Parathyroid adenoma (tissue), 2 donors: ENCODE data around the gene ZNF213.

ENCODE experiments used
- H2AFZ ChIP-seq: fragments of 300-600 bp; sonication (generic); one replicate; pipeline ENCODE4 v1.7.0; 2017; ENCODE audit warnings: antibody characterized with exemption, mild to moderate bottlenecking
- H3K27ac ChIP-seq: fragments of 300-600 bp; sonication (generic); one replicate; pipeline ENCODE4 v1.7.0; 2017
- H3K27me3 ChIP-seq: fragments of 300-600 bp; sonication (generic); one replicate; pipeline ENCODE4 v1.7.0; 2017; ENCODE audit warnings: low read length; ENCODE audit not compliant: control insufficient read depth, insufficient read depth
- H3K36me3 ChIP-seq: fragments of 300-600 bp; sonication (generic); one replicate; pipeline ENCODE4 v1.7.0; 2017; ENCODE audit warnings: low read length; ENCODE audit not compliant: control insufficient read depth, insufficient read depth
- H3K4me1 ChIP-seq: fragments of 300-600 bp; sonication (generic); one replicate; pipeline ENCODE4 v1.7.0; 2017; ENCODE audit warnings: control low read depth
- H3K4me2 ChIP-seq: fragments of 300-600 bp; sonication (generic); one replicate; pipeline ENCODE4 v1.7.0; 2017; ENCODE audit warnings: low read length
- H3K4me3 ChIP-seq: fragments of 300-600 bp; sonication (generic); one replicate; pipeline ENCODE4 v1.7.0; 2017; ENCODE audit warnings: low read depth, low read length
- H3K79me2 ChIP-seq: fragments of 300-600 bp; sonication (generic); one replicate; pipeline ENCODE4 v1.7.0; 2017; ENCODE audit warnings: control low read depth
- H3K9ac ChIP-seq: fragments of 300-600 bp; sonication (generic); one replicate; pipeline ENCODE4 v1.7.0; 2017; ENCODE audit warnings: mild to moderate bottlenecking
- H3K9me3 ChIP-seq: fragments of 300-600 bp; sonication (generic); one replicate; pipeline ENCODE4 v1.7.0; 2017; ENCODE audit warnings: low read length; ENCODE audit not compliant: control insufficient read depth
- TF ChIP-seq, protein P1 (sequence below): fragments of 300-600 bp; sonication (generic); IDR thresholded peaks from one replicate; pipeline ENCODE4 v1.7.0; 2017; ENCODE audit warnings: antibody characterized with exemption, mild to moderate bottlenecking
- donor health status: primary hyperparathyroidism.

ZNF213 gene

DNA sequence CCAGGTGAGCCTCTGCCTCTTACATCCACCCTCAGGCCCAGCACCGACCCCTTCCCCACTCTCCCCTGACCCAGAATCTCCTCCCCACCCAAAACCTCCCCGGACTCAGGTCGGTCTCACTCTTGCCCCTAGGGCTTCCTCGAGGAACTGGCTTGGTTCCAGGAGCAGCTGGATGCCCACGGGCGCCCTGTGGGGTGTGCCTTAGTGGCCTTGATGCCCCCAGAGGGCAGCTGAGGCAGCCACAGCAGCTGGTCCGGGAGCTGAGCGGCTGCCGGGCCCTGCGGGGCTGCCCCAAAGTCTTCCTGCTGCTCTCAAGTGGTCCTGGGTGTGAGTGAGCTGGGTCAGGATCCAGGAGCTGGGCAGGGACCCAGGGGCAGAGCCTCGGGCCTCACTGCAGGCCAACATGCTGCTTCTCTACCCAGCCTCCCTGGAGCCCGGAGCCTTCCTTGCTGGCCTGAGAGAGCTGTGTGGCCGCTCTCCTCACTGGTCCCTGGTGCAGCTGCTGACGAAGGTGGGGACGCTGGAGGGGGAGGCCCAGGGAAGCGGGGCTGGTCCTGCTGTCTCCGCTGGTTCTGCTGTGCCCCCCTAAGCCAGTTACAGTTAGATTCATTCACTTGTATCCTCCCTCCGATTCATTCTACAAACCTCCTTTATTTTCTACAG lies 9.6 kb downstream of the ZNF213 start:
- H3K4me2 ChIP-seq, result peak overlapping the region; percentile 50
- no peak overlapping the region for H3K4me3 ChIP-seq
- no peaks in the 10 kb centered on the region for H3K79me2 ChIP-seq
- no peak overlapping the region for H3K9ac ChIP-seq
- peaks cover 25% of the 10 kb centered on the region for H3K4me1 ChIP-seq
- H3K27me3 ChIP-seq, result no peaks in the 10 kb centered on the region
- H3K36me3 ChIP-seq, result no peaks in the 10 kb centered on the region
- peak overlapping the region; percentile 20 for H2AFZ ChIP-seq
- peak overlapping the region; percentile 84 for H3K27ac ChIP-seq
- TF ChIP-seq, protein P1, sequence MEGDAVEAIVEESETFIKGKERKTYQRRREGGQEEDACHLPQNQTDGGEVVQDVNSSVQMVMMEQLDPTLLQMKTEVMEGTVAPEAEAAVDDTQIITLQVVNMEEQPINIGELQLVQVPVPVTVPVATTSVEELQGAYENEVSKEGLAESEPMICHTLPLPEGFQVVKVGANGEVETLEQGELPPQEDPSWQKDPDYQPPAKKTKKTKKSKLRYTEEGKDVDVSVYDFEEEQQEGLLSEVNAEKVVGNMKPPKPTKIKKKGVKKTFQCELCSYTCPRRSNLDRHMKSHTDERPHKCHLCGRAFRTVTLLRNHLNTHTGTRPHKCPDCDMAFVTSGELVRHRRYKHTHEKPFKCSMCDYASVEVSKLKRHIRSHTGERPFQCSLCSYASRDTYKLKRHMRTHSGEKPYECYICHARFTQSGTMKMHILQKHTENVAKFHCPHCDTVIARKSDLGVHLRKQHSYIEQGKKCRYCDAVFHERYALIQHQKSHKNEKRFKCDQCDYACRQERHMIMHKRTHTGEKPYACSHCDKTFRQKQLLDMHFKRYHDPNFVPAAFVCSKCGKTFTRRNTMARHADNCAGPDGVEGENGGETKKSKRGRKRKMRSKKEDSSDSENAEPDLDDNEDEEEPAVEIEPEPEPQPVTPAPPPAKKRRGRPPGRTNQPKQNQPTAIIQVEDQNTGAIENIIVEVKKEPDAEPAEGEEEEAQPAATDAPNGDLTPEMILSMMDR, result no peak
- no peaks in the 10 kb centered on the region for H3K9me3 ChIP-seq

- H3K36me3 ChIP-seq, result no peaks in the 10 kb centered on the region
- H2AFZ ChIP-seq, result no peak overlapping the region
- H3K27ac ChIP-seq, result no peak overlapping the region
- no peak overlapping the region for H3K9ac ChIP-seq
- no peaks in the 10 kb centered on the region for H3K79me2 ChIP-seq
- TF ChIP-seq, protein P1, result no peak
- H3K9me3 ChIP-seq, result no peaks in the 10 kb centered on the region
- no peaks in the 10 kb centered on the region for H3K27me3 ChIP-seq
- no peak overlapping the region for H3K4me3 ChIP-seq
- peaks cover 25% of the 10 kb centered on the region for H3K4me1 ChIP-seq
- peak overlapping the region; percentile 26 for H3K4me2 ChIP-seq
Measured at GRCh38 chr16:3145151-3145550, 10.3 kb downstream of the ZNF213 start.

- Histone ChIP-seq H3K36me3 (no peaks in the 10 kb centered on the region), H3K4me3 (no peak overlapping the region), H3K4me2 (no peak overlapping the region), H3K9me3 (no peaks in the 10 kb centered on the region), H3K79me2 (no peaks in the 10 kb centered on the region), H3K9ac (no peak overlapping the region), H2AFZ (no peak overlapping the region), H3K4me1 (peaks cover 25% of the 10 kb centered on the region), H3K27ac (no peak overlapping the region), H3K27me3 (no peaks in the 10 kb centered on the region)
- TF ChIP-seq, protein P1, result no peak
Measured at GRCh38 chr16:3145660-3146059, 10.8 kb downstream of the ZNF213 start.

GRCh38 chr16:3147046-3147756 lies 12.4 kb downstream of the ZNF213 start:
- peaks cover 25% of the 10 kb centered on the region for H3K4me1 ChIP-seq
- no peak overlapping the region for H2AFZ ChIP-seq
- no peaks in the 10 kb centered on the region for H3K79me2 ChIP-seq
- H3K36me3 ChIP-seq, result no peaks in the 10 kb centered on the region
- H3K27ac ChIP-seq, result no peak overlapping the region
- H3K4me2 ChIP-seq, result no peak overlapping the region
- H3K4me3 ChIP-seq, result no peak overlapping the region
- H3K9me3 ChIP-seq, result no peaks in the 10 kb centered on the region
- H3K27me3 ChIP-seq, result no peaks in the 10 kb centered on the region
- TF ChIP-seq, protein P1, result no peak
- H3K9ac ChIP-seq, result no peak overlapping the region
